ENCODE results near the gene ALKAL2.

GRCh38 chr2:233030-233429, 54.9 kb downstream of the ALKAL2 start:
- no peak for TF ChIP-seq CTCF (IDR thresholded peaks at IDR 0.05 in 2 of 3, conservative IDR thresholded peaks at IDR 0.05 in 1 of 3; ENCODE audit: borderline replicate concordance in 1 of 3, insufficient read depth in 1 of 3, low read depth in 2 of 3, low read length in 2 of 3)
- TF ChIP-seq REST (IDR thresholded peaks at IDR 0.05; ENCODE audit: low read depth) = no peak

Data from HCT116 (cell line).